PC-3 (cell line): ENCODE data around the gene SPRR5. TPM values are rescaled to one million over a fixed set of nuclear protein-coding genes. Genes with fewer than 3 reads are reported as not detected.

Source experiments
- ATAC-seq: fragments of 200-7000 bp; cut with Tn5 transposase; 2 replicates; pipeline ENCODE4 v1.9.1; 2020; ENCODE audit warnings: mild to moderate bottlenecking, moderate library complexity
- BruUV-seq: library from RNA; stranded (reverse); fragments of 400-500 nt; replicated peaks from 2 replicates; lab custom pipeline; 2021; lab: Mats Ljungman, UMichigan
- CTCF ChIA-PET: fragments of 300-600 bp; sonication (Branson Sonifier 250); formaldehyde crosslinking; loops from one replicate; lab custom pipeline; 2022; ENCODE audit warnings: antibody characterized with exemption; lab: Charles Lee
- POLR2A ChIA-PET: fragments of 300-600 bp; sonication (Branson Sonifier 250); formaldehyde crosslinking; loops from one replicate; lab custom pipeline; 2022; ENCODE audit warnings: antibody characterized with exemption; ENCODE audit not compliant: unreplicated experiment; lab: Charles Lee
- DNase-seq: peaks from one replicate; pipeline ENCODE4 v3.0.0-alpha.2; 2015
- H2AFZ ChIP-seq: fragments of 300-600 bp; sonication (generic); 2 replicates; pipeline ENCODE4 v1.6.0; 2016; ENCODE audit warnings: antibody characterized with exemption, low read length
- H3F3A ChIP-seq: fragments of 300-600 bp; sonication (generic); one replicate; pipeline ENCODE4 v1.6.0; 2017; ENCODE audit warnings: antibody characterized with exemption, low read length, control low read depth, mild to moderate bottlenecking; ENCODE audit not compliant: unreplicated experiment
- H3K27ac ChIP-seq: fragments of 300-600 bp; sonication (generic); 2 replicates; pipeline ENCODE4 v1.5.1; 2016; ENCODE audit warnings: mild to moderate bottlenecking, low read length
- H3K27me3 ChIP-seq: fragments of 300-600 bp; sonication (generic); 2 replicates; pipeline ENCODE4 v1.6.1; 2016; ENCODE audit warnings: low read length, mixed read lengths
- H3K36me3 ChIP-seq: fragments of 300-600 bp; sonication (generic); 2 replicates; pipeline ENCODE4 v1.6.1; 2016; ENCODE audit warnings: low read depth, mixed run types, low read length, mixed read lengths
- H3K4me1 ChIP-seq: fragments of 300-600 bp; sonication (generic); 2 replicates; pipeline ENCODE4 v1.5.1; 2016; ENCODE audit warnings: low read length; ENCODE audit not compliant: insufficient read depth
- H3K4me2 ChIP-seq: fragments of 300-600 bp; sonication (generic); 2 replicates; pipeline ENCODE4 v1.6.0; 2016; ENCODE audit warnings: low read length
- H3K4me3 ChIP-seq: fragments of 300-600 bp; sonication (generic); 2 replicates; pipeline ENCODE4 v1.5.1; 2016; ENCODE audit warnings: mild to moderate bottlenecking, low read length, mixed read lengths
- H3K79me2 ChIP-seq: fragments of 300-600 bp; sonication (generic); 2 replicates; pipeline ENCODE4 v1.6.1; 2017; ENCODE audit warnings: low read length, mixed read lengths
- H3K9ac ChIP-seq: fragments of 300-600 bp; sonication (generic); 2 replicates; pipeline ENCODE4 v1.6.0; 2016; ENCODE audit warnings: mild to moderate bottlenecking, low read length
- H3K9me2 ChIP-seq: fragments of 300-600 bp; sonication (generic); replicated peaks from 2 replicates; pipeline ENCODE4 v1.6.1; 2016; ENCODE audit warnings: mixed run types, low read length, mixed read lengths
- H3K9me3 ChIP-seq: fragments of 300-600 bp; sonication (generic); 2 replicates; pipeline ENCODE4 v1.6.1; 2016; ENCODE audit warnings: low read length, mixed read lengths
- H4K20me1 ChIP-seq: fragments of 300-600 bp; sonication (generic); 2 replicates; pipeline ENCODE4 v1.6.1; 2016; ENCODE audit warnings: low read length, mixed read lengths
- CTCF ChIP-seq: fragments of 300-600 bp; sonication (generic); conservative IDR thresholded peaks from 2 replicates; pipeline ENCODE4 v1.5.1; 2017; ENCODE audit warnings: antibody characterized with exemption, low read depth, mild to moderate bottlenecking, low read length
- EZH2 ChIP-seq: fragments of 300-600 bp; sonication (generic); IDR thresholded peaks from one replicate; pipeline ENCODE4 v1.6.1; 2017; ENCODE audit warnings: antibody characterized with exemption, mild to moderate bottlenecking, low read length; ENCODE audit not compliant: unreplicated experiment
- EZH2phosphoT487 ChIP-seq: fragments of 300-600 bp; sonication (generic); IDR thresholded peaks from 2 replicates; pipeline ENCODE4 v1.6.1; 2018; ENCODE audit warnings: mild to moderate bottlenecking, antibody characterized with exemption, low read length, borderline replicate concordance
- intact Hi-C: fragments of 100-400 bp; cut with micrococcal nuclease; formaldehyde crosslinking; loops from 2 replicates; pipeline ENCODE4 v1.9.0; 2023
- total RNA-seq: library from RNA; depleted of rRNA; stranded (reverse); fragments of >200 nt; gene quantifications from 2 replicates; pipeline ENCODE4 v1.2.3, GENCODE V29; 2014

Gene SPRR5
- total RNA-seq, 1 experiment from 2014 or later: not detected

- Histone ChIP-seq H3K36me3 (no peaks in the 10 kb centered on the region), H3K79me2 (no peaks in the 10 kb centered on the region), H3F3A (no peaks in the 10 kb centered on the region), H3K27ac (no peak overlapping the region), H2AFZ (no peak overlapping the region), H3K27me3 (peaks cover 21% of the 10 kb centered on the region), H3K9me3 (no peaks in the 10 kb centered on the region), H4K20me1 (no peaks in the 10 kb centered on the region), H3K9me2 (no peaks in the 10 kb centered on the region), H3K4me1 (peaks cover under 1% of the 10 kb centered on the region), H3K4me3 (no peak overlapping the region), H3K9ac (no peak overlapping the region), H3K4me2 (no peak overlapping the region)
- ATAC-seq (no peak), DNase-seq (no peak)
- BruUV-seq: no TSS peak
- intact Hi-C loops: no loop called here
- ChIA-PET POLR2A (no interaction called here), CTCF (no interaction called here)
- TF ChIP-seq EZH2phosphoT487 (no peak), CTCF (no peak), EZH2 (no peak)
Measured at GRCh38 chr1:152959273-152959672, 12.3 kb downstream of the SPRR5 start.

GRCh38 chr1:152959801-152960451 is 12.9 kb downstream of the SPRR5 start:
- Histone ChIP-seq H3K4me3 (no peak overlapping the region), H4K20me1 (no peaks in the 10 kb centered on the region), H3K4me1 (no peaks in the 10 kb centered on the region), H3F3A (no peaks in the 10 kb centered on the region), H3K79me2 (no peaks in the 10 kb centered on the region), H2AFZ (no peak overlapping the region), H3K36me3 (no peaks in the 10 kb centered on the region), H3K9me3 (no peaks in the 10 kb centered on the region), H3K9me2 (no peaks in the 10 kb centered on the region), H3K27me3 (peaks cover 21% of the 10 kb centered on the region), H3K9ac (no peak overlapping the region), H3K27ac (no peak overlapping the region), H3K4me2 (no peak overlapping the region)
- no TSS peak for BruUV-seq
- TF ChIP-seq EZH2phosphoT487 (no peak), EZH2 (no peak)
- POLR2A ChIA-PET: no interaction called here
- DNase-seq: peak; percentile 11
- no peak for ATAC-seq
- CTCF ChIA-PET: no interaction called here
- intact Hi-C loops: no loop called here

- H3K4me2 ChIP-seq: no peak overlapping the region
- H3K27me3 ChIP-seq: peaks cover 26% of the 10 kb centered on the region
- H3K4me3 ChIP-seq: no peak overlapping the region
- TF ChIP-seq CTCF (peak; percentile 59), EZH2phosphoT487 (no peak), EZH2 (no peak)
- DNase-seq (peak; percentile 33), ATAC-seq (no peak)
- POLR2A ChIA-PET: no interaction called here
- intact Hi-C loops: no loop called here
- H3K4me1 ChIP-seq: no peaks in the 10 kb centered on the region
- no peaks in the 10 kb centered on the region for H3F3A ChIP-seq
- H3K9me2 ChIP-seq: no peaks in the 10 kb centered on the region
- no peaks in the 10 kb centered on the region for H4K20me1 ChIP-seq
- H3K9me3 ChIP-seq: no peaks in the 10 kb centered on the region
- H3K36me3 ChIP-seq: no peaks in the 10 kb centered on the region
- no TSS peak for BruUV-seq
- no peak overlapping the region for H3K9ac ChIP-seq
- H2AFZ ChIP-seq: no peak overlapping the region
- H3K79me2 ChIP-seq: no peaks in the 10 kb centered on the region
- no peak overlapping the region for H3K27ac ChIP-seq
- CTCF ChIA-PET: no interaction called here
Measured at GRCh38 chr1:152960452-152961044, 13.5 kb downstream of the SPRR5 start.
